Measurements from ENCODE around the gene SPATA13.

Gene SPATA13

DNA sequence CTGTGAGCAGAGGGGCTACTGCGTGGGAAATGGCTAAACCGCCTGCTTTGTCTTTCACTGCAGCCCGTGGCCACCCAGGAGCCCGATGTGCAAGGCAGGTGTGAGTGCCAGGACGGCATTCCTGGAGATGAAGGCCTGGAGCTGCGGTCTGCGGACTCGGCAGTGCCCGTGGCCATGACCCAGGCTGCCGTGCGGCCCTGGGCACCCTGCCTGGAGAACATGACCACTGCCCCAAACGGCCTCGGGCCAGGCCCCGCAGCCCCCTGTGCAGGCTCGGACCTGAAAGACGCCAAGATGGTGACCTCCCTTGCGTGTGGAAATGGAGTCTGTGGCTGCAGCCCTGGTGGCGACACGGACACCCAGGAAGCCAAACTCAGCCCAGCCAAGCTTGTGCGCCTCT, 62.2 kb downstream of the SPATA13 start:
- no peak for DNase-seq (ENCODE audit: low read depth in 2 of 2)

DNA sequence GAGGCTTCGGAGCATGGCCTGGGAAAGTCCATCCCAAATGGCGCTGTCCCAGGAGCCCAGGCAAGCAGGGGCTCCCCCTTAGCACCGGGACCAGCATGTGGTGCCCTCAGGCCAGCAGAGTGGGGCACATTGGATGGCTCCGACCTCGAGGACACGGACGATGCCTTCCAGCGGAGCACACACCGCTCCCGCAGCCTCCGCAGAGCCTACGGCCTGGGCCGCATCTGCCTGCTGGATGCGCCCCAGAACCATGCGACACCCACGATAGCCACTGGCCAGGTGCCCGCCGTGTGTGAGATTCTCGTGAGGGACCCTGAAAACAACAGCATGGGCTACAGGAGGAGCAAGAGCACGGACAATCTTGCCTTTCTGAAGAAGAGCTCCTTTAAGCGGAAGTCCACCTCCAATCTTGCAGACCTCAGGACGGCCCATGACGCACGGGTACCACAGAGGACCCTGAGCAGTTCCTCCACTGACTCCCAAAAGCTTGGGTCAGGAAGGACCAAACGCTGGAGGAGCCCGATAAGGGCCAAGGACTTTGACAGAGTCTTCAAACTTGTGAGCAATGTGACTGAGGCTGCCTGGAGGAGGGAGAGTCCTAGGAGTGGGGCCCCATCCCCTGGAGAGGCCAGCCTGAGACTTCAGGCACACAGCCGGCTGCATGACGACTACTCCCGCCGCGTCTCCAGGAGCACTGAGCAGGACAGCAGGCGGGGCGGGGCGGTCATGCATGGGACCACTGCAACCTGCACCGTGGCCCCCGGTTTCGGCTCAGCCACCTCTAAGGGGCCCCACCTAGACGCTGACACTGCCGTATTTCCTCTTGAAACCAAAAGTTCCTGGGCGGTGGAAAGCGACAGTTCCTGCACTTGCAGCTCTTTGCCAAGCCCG, 63.1 kb downstream of the SPATA13 start:
- DNase-seq (ENCODE audit: low read depth in 2 of 2): no peak

DNA sequence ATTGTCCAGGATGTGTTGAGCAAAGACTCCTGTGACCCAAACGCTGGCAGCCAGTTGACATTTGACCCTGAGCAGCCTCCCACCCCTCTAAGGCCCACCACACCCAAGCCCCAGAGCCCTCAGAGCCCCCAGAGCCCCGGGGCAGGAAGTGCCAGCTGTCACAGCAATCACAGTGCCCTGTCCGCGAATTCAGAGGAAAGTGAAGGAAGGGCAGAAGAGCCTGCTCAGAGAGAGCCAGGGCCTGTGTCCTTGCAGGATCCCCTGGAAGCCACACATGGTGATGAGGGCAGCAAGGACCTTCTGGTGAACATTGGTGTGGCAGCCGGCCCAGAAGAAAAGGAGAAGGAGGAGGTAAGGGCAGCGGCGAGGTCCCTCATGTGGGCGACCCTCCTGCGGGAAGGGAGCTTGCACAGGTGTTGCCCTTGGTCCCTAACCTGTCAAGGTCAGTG, 63.7 kb downstream of the SPATA13 start:
- no peak for DNase-seq (ENCODE audit: low read depth in 2 of 2)

DNA sequence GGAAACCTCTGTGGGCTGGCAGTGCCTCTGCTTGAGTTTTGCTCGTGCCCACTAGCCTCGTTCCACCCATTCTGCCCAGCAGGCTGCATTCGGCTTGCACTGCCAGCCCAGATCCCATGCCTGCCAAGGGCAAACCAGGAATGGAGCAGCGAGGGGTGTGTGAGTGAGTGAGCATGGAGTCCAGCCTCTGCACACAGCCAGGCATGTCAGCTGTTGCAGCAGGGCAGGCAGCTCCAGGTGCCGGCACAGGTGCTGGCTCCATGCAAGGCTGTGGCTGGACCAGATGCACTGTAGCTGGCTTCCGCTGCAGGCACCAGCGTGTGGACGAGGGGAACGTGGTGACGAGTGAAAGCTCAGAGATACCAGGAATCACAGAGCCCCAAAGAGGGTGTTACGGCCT, 64.5 kb downstream of the SPATA13 start:
- DNase-seq (ENCODE audit: low read depth in 2 of 2): no peak

DNA sequence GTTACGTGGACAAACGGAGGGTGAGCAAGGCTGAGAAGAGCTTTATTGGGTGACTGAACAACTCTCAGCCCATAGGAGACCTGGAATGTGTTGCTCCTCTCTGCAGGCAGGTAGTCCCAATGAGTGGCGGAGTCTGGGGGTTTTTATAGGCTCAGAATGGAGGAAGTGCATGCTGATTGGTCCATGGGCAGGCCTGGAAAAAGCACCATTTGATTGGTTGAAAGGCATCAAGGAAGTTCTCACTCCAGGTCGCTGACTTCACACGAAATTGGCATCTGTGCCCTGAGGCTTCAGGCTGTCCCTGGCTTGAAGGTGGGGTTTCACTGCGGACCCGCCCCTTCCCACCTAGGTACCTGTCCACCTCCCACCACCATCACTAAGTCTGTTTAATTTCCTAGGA, 65.4 kb downstream of the SPATA13 start:
- no peak for DNase-seq (ENCODE audit: low read depth in 2 of 2)

DNA sequence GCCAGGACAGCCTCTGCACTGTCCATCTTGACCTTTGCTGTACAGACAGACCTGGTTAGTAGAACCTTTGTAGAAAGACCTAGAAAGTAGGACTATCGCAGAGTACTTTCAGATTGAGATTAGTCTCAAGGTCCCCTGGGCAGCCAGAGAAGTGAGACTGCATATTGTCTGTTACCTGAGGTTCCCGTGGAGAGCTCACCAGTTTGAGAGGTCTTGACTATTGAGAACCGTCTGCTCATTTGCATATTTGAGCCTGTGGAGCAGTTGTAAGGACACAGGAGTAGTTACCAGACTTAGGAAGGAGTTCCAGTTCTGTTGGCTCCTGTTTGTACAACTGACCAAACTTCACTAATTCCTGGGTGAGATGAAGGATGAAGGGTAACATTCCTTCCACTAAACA, 66.2 kb downstream of the SPATA13 start:
- DNase-seq (ENCODE audit: low read depth in 2 of 2): no peak

DNA sequence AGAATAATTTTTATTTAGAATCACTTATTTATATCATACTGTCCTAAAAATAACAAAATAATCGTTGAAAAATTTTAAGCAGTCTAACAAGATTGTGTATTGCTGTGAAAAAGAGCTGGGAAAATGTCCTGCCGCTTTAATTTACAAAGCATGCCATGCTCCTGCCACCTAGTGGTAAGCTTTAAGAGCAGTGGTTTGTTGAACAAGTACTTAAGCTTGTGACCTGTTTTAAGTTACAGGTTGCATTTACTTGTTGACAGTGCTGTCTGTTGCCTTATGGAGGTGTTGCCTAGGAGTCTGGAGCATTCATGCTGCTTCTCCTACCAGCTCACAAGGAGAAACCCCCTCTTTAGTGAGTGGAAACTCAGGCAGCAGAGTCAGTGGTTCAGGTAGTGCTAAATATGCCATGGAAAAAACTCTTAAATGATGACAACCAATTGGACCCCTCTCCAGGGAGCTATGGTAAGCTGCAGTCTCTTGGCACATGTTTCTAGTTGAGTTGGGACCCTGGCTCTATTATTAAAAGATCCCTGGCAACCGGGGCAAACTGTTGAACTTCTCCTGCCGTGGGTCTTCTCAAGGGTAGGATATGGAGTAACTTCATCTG, 68.4 kb downstream of the SPATA13 start:
- no peak for DNase-seq (ENCODE audit: low read depth in 2 of 2)

DNA sequence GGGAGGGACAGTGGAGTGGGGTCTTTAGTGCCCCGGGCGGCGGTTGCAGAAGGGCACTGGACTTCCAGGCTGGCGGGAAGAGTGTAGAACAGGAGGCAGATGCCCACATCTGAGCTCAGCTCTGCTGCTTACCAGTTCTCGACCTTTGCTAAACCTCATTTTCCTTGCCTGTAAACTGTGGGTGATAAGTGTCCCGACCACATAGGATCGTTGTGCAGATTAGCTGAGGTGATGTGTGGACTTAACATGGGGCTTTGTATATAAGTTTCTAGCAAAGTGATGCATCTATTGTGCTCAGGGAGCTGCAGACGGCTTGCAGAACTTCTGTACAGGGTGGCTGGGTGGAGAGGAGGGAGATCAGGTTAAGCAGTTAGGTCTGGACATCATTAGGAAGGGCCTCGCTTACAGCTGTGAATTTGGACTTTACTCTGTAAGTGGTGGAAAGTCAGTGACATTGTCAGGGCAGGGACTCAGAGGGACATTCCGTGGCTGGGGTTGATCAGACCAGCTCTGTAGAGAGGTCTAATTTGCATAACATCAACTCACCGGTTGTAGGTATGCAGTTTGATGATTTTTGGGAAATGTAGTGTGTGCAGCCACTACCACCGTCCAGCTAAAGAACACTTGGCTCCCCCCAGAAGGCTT, 70.0 kb downstream of the SPATA13 start:
- DNase-seq (ENCODE audit: low read depth in 2 of 2): no peak

DNA sequence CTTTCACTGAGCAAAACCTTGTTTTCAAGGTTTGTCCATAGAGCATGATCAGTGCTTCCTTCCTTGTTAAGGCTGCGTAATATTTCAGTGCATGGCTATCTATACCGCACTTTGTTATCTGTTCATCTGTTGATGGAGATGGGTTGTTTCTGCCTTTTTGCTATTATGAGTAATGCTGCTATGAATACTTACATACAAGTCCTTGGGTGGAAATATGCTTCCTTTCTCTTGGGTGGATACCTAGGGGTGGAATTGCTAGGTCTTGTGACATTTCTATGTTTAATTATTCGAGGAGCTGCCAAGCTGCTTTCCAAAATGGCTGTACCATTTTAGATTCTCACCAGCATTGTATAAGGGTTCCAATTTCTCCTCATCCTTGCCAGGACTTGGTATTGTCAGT, 70.9 kb downstream of the SPATA13 start:
- no peak for DNase-seq (ENCODE audit: low read depth in 2 of 2)

DNA sequence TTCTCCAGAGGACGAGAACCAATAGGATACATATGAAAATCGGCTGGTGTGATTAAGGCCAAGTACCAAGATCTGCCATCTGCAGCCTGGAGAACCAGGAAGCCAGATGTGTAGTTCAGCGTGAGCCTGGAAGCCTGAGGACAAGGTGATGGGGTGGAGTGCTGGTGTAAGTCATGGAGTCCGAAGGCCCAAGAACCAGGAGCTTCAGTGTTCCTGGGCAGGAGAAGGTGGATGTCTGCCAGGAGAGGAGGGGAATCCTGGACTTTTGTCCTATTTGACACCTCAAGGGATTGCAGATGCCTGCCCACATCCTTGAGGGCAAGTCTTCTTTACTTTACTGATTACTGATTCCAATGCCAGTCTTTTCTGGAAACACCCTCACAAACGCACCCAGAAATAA, 71.5 kb downstream of the SPATA13 start:
- DNase-seq (ENCODE audit: low read depth in 2 of 2): no peak

DNA sequence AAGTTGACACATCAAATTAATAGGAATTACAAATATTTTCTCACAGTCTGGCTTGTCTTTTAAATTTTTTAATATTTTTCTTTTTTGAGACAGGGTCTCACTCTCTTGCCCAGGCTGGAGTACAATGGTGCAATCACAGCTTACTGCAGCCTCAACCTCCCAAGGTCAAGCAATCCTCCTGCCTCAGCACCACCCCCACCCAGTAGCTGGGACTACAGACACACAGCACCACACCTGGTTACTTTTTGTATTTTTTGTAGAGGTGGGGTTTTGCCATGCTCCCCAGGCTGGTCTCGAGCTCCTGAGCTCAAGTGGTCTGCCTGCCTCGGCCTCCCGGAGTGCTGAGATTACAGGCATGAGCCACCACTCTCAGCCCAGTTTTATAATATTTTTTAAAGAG, 72.0 kb downstream of the SPATA13 start:
- no peak for DNase-seq (ENCODE audit: low read depth in 2 of 2)

DNA sequence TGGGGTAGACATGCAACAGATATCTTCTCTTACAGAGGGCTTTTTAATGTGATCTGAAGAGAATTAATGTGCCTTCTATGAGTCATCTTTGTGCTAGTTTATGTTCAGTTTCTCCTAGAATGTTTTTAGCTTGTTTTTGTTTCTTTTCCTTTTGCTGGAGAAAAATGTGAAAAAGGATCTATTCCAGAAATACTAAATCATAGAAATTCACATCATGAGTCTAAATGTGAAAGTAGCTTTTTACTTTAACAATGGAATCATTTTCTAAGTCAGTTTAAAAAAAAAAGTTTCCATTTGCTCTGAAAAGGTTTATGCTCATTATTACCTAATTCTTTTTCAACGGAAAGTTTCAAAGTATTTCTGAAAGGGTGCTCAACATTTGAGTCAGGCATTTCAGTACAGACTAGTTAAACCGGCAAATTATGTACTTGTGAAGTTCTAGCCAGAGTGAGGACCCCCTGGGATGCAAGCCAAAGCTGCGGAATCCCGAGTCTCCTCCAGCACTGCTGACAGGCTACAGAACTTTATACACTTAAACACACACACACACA, 72.9 kb downstream of the SPATA13 start:
- no peak for DNase-seq (ENCODE audit: low read depth in 2 of 2)

DNA sequence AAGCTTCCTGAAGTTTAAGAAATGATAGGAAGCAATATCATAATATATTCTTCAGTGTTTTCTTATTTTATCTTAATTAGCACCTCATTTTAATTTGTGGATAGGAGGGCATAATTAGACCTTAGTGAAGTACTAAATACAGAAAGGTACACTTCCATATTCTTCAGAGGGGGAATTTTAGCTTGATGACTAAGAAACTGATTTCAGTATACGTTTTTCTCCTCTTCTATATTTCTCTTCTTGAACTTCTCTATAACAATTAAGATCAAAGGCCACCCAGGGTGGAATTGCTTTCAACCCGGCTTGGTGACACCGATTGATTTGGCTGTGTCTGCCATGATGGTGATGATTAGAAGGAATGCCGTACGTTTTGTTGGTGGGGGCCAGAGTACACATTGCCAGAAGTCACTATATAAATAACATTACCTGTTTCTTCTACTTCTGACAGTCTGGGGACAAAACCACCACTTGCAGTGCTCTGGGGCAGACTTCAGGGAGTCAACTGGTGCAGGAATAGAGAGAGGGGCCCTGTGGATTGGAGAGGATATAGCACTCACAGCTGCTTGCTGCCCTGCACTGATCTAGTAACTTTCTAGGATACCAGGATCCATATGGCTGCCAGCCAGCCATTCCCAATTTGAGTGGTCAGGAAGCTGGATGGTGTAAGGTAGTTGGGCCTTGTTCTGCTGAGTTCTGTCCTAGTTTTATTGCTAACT, 73.8 kb downstream of the SPATA13 start:
- DNase-seq (ENCODE audit: low read depth in 2 of 2): no peak

DNA sequence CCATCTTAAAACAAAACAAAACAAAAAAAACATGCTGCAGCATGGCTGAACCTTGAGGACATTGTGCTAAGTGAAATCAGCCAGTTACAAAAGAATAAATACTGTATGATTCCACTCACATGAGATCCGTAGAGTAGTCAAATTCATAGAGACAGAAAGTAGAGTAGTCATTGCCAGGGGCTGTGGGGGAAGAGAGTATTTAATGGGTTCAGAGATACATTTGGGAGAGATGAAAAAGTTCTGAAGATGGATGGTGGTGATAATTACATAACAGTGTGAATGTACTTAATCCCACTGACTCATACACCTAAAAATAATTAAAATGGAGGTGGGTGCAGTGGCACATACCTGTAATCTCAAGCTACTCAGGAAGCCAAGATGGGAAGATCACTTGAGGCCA, 76.8 kb downstream of the SPATA13 start:
- no peak for DNase-seq (ENCODE audit: low read depth in 2 of 2)

DNA sequence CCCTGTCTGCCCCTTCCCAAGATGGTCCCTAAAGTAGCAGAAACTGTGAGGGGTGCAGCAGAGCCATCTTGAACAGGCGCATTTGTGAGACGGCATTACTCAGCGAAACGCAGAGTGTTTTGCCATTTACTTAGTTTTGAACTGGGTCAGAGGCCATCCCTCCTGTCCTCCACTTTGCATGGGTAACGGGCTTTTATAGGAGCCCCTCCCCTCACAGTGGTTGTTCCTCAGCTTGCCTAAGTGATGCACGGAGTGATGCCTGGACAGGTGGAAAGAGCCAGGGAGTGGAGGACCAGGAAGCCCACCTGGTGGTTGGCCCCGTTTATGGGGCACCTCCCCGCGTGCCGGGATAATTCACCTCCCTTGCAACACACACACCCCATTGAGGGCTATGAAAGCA, 80.8 kb downstream of the SPATA13 start:
- DNase-seq (ENCODE audit: low read depth in 2 of 2): no peak

DNA sequence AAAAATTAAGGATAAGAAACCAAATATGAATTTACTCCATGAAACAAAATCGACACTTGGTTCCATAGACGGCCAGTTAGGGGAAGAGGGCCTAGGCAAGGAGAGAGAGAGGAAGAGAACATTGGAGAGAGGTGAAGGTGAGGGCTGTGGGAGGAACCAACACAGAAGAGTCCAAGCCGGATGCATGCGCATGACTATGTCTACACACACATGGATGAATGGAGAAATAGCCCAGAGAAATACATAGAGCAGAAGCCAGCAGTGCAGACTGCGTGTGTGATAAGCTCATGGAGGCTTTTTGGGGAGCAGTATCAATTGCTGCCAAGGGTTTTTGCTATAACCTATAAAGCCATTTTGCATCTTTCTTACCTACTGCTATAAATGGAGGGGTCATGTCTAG, 81.6 kb downstream of the SPATA13 start:
- no peak for DNase-seq (ENCODE audit: low read depth in 2 of 2)

DNA sequence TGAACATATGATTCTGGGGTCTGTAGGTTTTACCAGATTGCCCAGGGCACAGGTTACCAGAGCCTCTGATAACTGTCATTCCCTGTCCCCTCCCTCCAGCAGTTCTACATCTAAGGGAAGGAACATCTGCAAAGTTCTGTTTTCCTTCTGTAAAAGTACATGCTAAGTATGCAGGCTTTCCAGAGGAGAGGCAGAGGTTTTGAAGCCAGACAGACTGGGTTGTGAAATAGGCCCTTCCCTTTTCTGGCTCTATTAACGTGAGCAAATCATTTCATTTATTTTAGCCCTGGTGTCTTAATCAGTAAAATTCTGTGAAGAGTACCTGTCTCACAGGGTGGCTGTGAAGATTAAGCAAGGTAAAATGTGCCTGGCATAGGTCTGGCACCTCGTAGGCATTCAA, 82.8 kb downstream of the SPATA13 start:
- no peak for DNase-seq (ENCODE audit: low read depth in 2 of 2)

DNA sequence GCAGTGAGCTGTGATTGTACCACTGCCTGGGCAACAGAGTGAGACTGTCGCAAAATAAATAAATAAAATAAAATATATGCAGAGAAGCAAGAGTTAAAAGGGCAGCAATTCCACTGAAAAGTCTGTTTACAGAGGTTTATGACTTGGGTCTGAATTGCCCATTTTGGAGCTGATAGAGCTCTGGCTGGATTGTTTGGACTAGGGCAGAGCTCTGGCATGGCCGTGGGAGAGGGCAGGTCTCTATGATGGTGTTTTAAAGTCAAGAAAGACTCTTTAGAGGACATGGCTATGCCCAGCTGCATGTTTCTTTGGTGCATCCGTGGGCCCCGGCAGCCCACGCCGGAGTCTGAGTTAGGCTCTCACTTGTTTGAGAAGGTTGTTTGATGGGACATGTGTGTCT, 84.3 kb downstream of the SPATA13 start:
- no peak for DNase-seq (ENCODE audit: low read depth in 2 of 2)

DNA sequence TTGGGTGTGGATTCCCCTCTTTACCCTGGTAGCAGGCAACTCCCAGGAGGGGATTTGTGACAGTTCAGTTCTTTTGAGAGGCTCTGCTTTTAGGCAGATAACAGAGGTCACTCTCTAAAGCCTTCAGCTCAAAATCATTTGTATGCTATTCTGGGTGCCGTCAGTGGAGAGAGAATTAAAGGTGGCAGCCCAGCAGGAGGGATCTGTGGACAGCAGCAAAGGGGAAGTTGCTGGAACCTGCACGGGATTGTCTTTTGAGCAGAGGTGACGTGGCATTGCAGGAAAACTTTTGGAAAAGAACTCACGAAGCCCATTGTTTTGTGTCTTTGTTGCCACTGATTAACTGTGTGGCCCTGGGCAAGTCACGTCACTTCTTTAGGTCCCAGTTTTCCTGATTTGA, 86.5 kb downstream of the SPATA13 start:
- DNase-seq (ENCODE audit: low read depth in 2 of 2): no peak

DNA sequence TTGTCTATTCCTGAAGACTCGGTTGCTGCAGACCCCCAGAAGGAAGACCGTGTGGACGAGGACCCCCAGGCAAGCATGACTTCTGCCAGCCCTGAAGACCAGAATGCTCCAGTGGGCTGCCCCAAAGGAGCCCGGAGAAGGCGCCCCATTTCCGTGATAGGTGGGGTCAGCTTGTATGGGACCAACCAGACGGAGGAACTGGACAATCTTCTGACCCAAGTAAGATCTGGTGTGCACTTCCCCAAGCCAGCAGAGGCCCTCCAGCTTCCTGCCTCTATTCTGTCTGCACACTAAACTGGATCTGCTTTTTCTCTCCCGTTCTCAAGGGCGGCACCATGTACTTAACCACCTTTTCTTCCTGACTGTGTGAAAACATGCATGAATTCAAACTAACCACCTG, 89.1 kb downstream of the SPATA13 start:
- no peak for DNase-seq (ENCODE audit: low read depth in 2 of 2)

DNA sequence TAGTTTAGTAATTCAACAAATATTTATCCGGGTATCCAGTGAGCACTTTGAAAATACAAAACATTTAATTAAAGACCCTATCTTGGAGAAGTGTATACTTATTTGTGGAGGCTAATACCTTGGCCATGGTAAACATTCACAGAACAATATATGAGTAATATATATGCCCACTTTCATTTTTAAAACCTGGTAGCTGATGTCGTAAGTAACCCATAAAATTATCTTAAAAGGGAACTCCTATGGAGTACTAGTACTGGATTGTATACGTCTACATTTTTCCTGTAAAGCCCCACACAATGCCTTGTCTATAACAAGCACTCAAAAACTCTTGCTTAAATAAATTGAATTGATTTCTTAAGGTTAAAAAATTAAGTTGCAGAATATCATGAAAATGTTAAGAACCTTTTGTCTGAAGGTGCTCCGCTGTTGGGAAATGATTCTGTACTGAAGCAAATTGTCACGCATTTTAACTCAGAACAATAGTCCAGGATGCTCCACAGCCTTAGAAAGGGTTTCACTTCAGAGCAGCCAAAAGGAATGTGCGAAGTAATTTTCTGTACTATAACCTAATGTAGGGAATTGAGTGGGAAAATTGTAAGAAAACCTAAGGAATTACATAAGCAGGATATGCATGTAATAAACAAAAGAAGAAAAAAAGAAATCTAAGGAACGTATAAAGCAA, 90.0 kb downstream of the SPATA13 start:
- no peak for DNase-seq (ENCODE audit: low read depth in 2 of 2)
